CD4-positive, alpha-beta T cell (primary cell): ENCODE measurements around the gene CD300H. TPM values are rescaled to one million over a fixed set of nuclear protein-coding genes. Genes with fewer than 3 reads are reported as not detected.

ENCODE experiments used
- ATAC-seq: fragments of 200-7000 bp; cut with Tn5 transposase; one replicate; pipeline ENCODE4 v1.10.0; 2022; ENCODE audit warnings: mild to moderate bottlenecking; ENCODE audit not compliant: poor library complexity
- CTCF ChIA-PET: fragments of 350-600 bp; sonication (Branson Sonifier 250); formaldehyde crosslinking; loops from one replicate; lab custom pipeline; 2021; ENCODE audit warnings: antibody characterized with exemption, inconsistent platforms; lab: Charles Lee
- POLR2A ChIA-PET: fragments of 350-600 bp; sonication (Branson Sonifier 250); formaldehyde crosslinking; loops from one replicate; lab custom pipeline; 2021; ENCODE audit warnings: antibody characterized with exemption, inconsistent platforms; lab: Charles Lee
- DNase-seq, 14 experiments: peaks; one replicate each; pipeline ENCODE4 v3.0.0-alpha.2; 2013 to 2020; ENCODE audit warnings: mixed read lengths in 2 of 14
- H3K27ac ChIP-seq, 2 donors: one replicate each; pipeline versions ENCODE4 v1.5.1 to v1.7.0; 2013; ENCODE audit warnings: low read length in 2 of 2, low read depth in 1 of 2, mild to moderate bottlenecking in 1 of 2
- H3K27me3 ChIP-seq, 2 experiments: 1 replicate in 1 of 2; 2 replicates in 1 of 2; pipeline versions ENCODE4 v1.6.1 to v1.7.0; 2013; ENCODE audit warnings: low read length in 2 of 2, control low read depth in 1 of 2, mild to moderate bottlenecking in 1 of 2, moderate library complexity in 1 of 2; ENCODE audit not compliant: insufficient read depth in 2 of 2, control insufficient read depth in 1 of 2
- H3K36me3 ChIP-seq: one replicate; pipeline ENCODE4 v1.6.1; 2013; ENCODE audit warnings: low read length, control low read depth; ENCODE audit not compliant: insufficient read depth
- H3K4me1 ChIP-seq: one replicate; pipeline ENCODE4 v1.6.1; 2013; ENCODE audit warnings: low read length, control low read depth; ENCODE audit not compliant: insufficient read depth
- H3K4me3 ChIP-seq: one replicate; pipeline ENCODE4 v1.5.1; 2013; ENCODE audit warnings: mild to moderate bottlenecking, low read length, moderate library complexity
- H3K9me3 ChIP-seq, 2 experiments: 1 replicate in 1 of 2; 2 replicates in 1 of 2; pipeline versions ENCODE4 v1.6.1 to v1.7.0; 2013; ENCODE audit warnings: low read length in 2 of 2, mild to moderate bottlenecking in 2 of 2, control low read depth in 1 of 2, moderate library complexity in 1 of 2; ENCODE audit not compliant: control insufficient read depth in 1 of 2, insufficient read depth in 1 of 2
- H3K27ac Mint-ChIP-seq: one replicate; pipeline ENCODE4 v1.8.0; 2020; ENCODE audit warnings: mixed read lengths
- H3K27me3 Mint-ChIP-seq: one replicate; pipeline ENCODE4 v1.8.0; 2021; ENCODE audit warnings: mixed read lengths
- H3K36me3 Mint-ChIP-seq: one replicate; pipeline ENCODE4 v1.8.0; 2021; ENCODE audit warnings: low read depth, mixed read lengths
- H3K4me1 Mint-ChIP-seq: one replicate; pipeline ENCODE4 v1.8.0; 2021; ENCODE audit warnings: low read depth, mixed read lengths
- H3K4me3 Mint-ChIP-seq: one replicate; pipeline ENCODE4 v1.8.0; 2020; ENCODE audit warnings: mild to moderate bottlenecking, mixed read lengths
- H3K9me3 Mint-ChIP-seq: one replicate; pipeline ENCODE4 v1.8.0; 2020; ENCODE audit warnings: mixed read lengths
- CTCF ChIP-seq: fragments of 200-600 bp; IDR thresholded peaks from one replicate; pipeline ENCODE4 v1.8.0; 2022; ENCODE audit warnings: antibody characterized with exemption, mild to moderate bottlenecking
- intact Hi-C, 2 experiments: fragments of 100-400 bp; cut with DNase I in 1 of 2; cut with micrococcal nuclease in 1 of 2; formaldehyde crosslinking; loops; one replicate each; pipeline versions ENCODE4 v1.15.1 to v1.9.0; 2023 to 2025; cut with DNase I, micrococcal nuclease
- total RNA-seq, 174 experiments: library from RNA in 2 of 174; stranded (reverse) in 2 of 174; gene quantifications; one replicate each; pipeline ENCODE4 v1.2.3 and lab custom pipeline; 2021 to 2026

The CD300H gene
- total RNA-seq, 2 experiments from 2014 or later, result not detected

GRCh38 chr17:74516561-74517328, 50.6 kb downstream of the CD300H start:
- Histone ChIP-seq H3K4me3 (no peak overlapping the region), H3K9me3 (peaks cover 0 to 5% of the 10 kb centered on the region in 2 experiments), H3K27me3 (peaks cover 11 to 23% of the 10 kb centered on the region in 2 experiments), H3K36me3 (no peaks in the 10 kb centered on the region), H3K27ac (no peak overlapping the region), H3K4me1 (peaks cover 3% of the 10 kb centered on the region)
- H3K4me3 Mint-ChIP-seq, result no peak overlapping the region
- no peak overlapping the region for H3K27ac Mint-ChIP-seq
- intact Hi-C loops, result no loop called here
- POLR2A ChIA-PET, result no interaction called here
- H3K9me3 Mint-ChIP-seq, result peaks cover 11% of the 10 kb centered on the region
- DNase-seq, result no peak
- no peak for ATAC-seq
- TF ChIP-seq CTCF, result no peak
- CTCF ChIA-PET, result no interaction called here
- peaks cover 9% of the 10 kb centered on the region for H3K4me1 Mint-ChIP-seq
- H3K27me3 Mint-ChIP-seq, result peaks cover 51% of the 10 kb centered on the region
- peaks cover 13% of the 10 kb centered on the region for H3K36me3 Mint-ChIP-seq

DNA sequence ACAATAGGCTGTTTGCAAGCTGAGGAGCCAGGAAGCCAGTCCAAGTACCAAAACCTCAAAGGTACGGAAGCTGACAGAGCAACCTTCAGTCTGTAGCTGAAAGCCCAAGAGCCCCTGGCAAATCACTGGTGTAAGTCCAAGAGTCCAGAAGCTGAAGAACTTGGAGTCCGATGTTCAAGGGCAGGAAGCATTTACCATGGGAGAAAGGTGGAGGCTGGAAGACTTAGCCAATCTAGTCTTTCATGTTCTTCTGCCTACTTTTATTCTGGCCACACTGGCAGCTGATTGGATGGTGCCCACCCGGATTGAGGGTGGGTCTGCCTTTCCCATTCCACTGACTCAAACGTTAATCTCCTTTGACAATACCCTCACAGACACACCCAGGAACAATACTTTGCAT, 51.4 kb downstream of the CD300H start:
- no peaks in the 10 kb centered on the region for H3K4me1 ChIP-seq
- Mint-ChIP-seq H3K27ac (no peak overlapping the region), H3K27me3 (peaks cover 43% of the 10 kb centered on the region), H3K9me3 (peaks cover 11% of the 10 kb centered on the region), H3K4me3 (no peak overlapping the region), H3K4me1 (peaks cover 9% of the 10 kb centered on the region), H3K36me3 (peaks cover 12% of the 10 kb centered on the region)
- no peak overlapping the region for H3K27ac ChIP-seq
- no peak overlapping the region for H3K4me3 ChIP-seq
- H3K36me3 ChIP-seq, result no peaks in the 10 kb centered on the region
- DNase-seq, result no peak
- POLR2A ChIA-PET, result no interaction called here
- TF ChIP-seq CTCF, result no peak
- CTCF ChIA-PET, result no interaction called here
- H3K27me3 ChIP-seq, result peaks cover 3 to 16% of the 10 kb centered on the region in 2 experiments
- ATAC-seq, result no peak
- H3K9me3 ChIP-seq, result peaks cover 0 to 2% of the 10 kb centered on the region in 2 experiments
- intact Hi-C loops, result no loop called here

- H3K4me1 Mint-ChIP-seq, result peaks cover 9% of the 10 kb centered on the region
- intact Hi-C loops, result no loop called here
- no peak overlapping the region for H3K4me3 ChIP-seq
- no peak overlapping the region for H3K27ac ChIP-seq
- ATAC-seq, result peak; percentile 34
- H3K27me3 ChIP-seq, result peaks cover 3 to 11% of the 10 kb centered on the region in 2 experiments
- H3K9me3 ChIP-seq, result no peaks in the 10 kb centered on the region
- ChIA-PET CTCF (no interaction called here), POLR2A (no interaction called here)
- H3K36me3 ChIP-seq, result no peaks in the 10 kb centered on the region
- no peak for TF ChIP-seq CTCF
- no peaks in the 10 kb centered on the region for H3K4me1 ChIP-seq
- peaks cover 10% of the 10 kb centered on the region for H3K36me3 Mint-ChIP-seq
- H3K27me3 Mint-ChIP-seq, result peaks cover 34% of the 10 kb centered on the region
- peak overlapping the region; percentile 69 for H3K4me3 Mint-ChIP-seq
- H3K27ac Mint-ChIP-seq, result peak overlapping the region; percentile 88
- peaks cover 11% of the 10 kb centered on the region for H3K9me3 Mint-ChIP-seq
- DNase-seq, result peak in 1 of 14 experiments; percentile 5
These were observed 52.5 kb downstream of the CD300H start for GRCh38 chr17:74514632-74515334.
